ENCODE measurements around the gene FMNL2.

FMNL2 gene

DNA sequence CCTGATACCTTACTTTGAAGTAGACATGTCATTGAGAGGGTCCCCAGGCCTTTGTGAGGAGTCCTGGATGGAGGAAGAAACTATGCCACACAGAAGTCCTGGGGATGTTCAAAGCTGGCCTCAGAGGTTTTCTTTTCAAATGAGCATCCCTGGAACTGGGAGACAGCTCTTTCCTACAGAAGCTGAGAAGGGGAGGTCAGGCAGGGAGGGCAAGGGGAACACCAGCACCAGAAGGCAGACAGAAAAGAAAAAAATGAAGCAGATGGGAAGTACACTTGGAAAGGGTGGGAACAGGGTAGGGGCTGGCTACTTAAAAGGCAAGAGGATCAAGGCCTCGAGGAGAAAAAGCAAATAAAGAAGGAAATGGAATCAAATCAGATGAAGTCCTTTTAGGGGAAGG is 120.0 kb downstream of the FMNL2 start (continued):
- no peak for TF ChIP-seq ZNF311 (tag by site-specific recombination; IDR thresholded peaks at IDR 0.05; ENCODE audit: borderline replicate concordance)
- no peak for TF ChIP-seq ZNF121 (tag by site-specific recombination; IDR thresholded peaks at IDR 0.05)
- no peak for TF ChIP-seq SALL2 (tag by site-specific recombination; IDR thresholded peaks at IDR 0.05; ENCODE audit: borderline replicate concordance)
- no peak for TF ChIP-seq ZNF140 (tag by site-specific recombination; IDR thresholded peaks at IDR 0.05)
- TF ChIP-seq KLF16 (tag by site-specific recombination; IDR thresholded peaks at IDR 0.05) = no peak
- no peak for TF ChIP-seq RBAK (tag by site-specific recombination; IDR thresholded peaks at IDR 0.05)
- TF ChIP-seq ZBTB7A (tag by site-specific recombination; IDR thresholded peaks at IDR 0.05; ENCODE audit: low read depth) = no peak
- no peak for TF ChIP-seq ZNF223 (tag by site-specific recombination; IDR thresholded peaks at IDR 0.05)

DNA sequence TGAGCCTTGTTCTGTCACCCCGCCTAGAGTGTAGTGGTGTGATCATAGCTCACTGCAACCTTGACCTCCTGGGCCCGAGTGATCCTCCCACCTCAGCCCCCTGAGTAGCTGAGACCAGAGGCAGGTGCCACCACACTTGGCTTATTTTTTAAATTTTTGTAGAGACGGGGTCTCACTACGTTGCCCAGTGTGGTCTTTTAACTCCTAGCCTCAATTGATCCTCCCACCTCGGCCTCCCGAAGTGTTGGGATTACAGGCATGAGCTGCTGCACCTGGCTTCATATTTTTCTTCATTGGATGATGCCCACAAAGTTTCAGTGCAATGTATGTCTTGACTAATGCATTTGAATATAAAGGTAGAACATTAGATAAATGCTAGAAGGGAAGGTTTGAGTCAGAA is 120.8 kb downstream of the FMNL2 start:
- Histone ChIP-seq H3K27ac (ENCODE audit: extremely low read depth, low read depth, low read length) (no peak overlapping the region), H3K4me3 (ENCODE audit: low read depth, low read length) (no peak overlapping the region), H3K36me3 (ENCODE audit: control insufficient read depth in 2 of 2, insufficient read depth in 1 of 2, low read length in 2 of 2) (no peaks in the 10 kb centered on the region), H3K4me1 (ENCODE audit: control insufficient read depth, insufficient read depth, low read length) (no peaks in the 10 kb centered on the region), H3K9me3 (ENCODE audit: control insufficient read depth, insufficient read depth, low read depth, low read length) (no peaks in the 10 kb centered on the region)
- no peak for TF ChIP-seq ZFP37 (tag by site-specific recombination; IDR thresholded peaks at IDR 0.05)
- no peak for TF ChIP-seq OVOL3 (tag by site-specific recombination; IDR thresholded peaks at IDR 0.05)
- no peak for TF ChIP-seq SCRT2 (tag by site-specific recombination; IDR thresholded peaks at IDR 0.05)
- TF ChIP-seq ZNF202 (tag by site-specific recombination; IDR thresholded peaks at IDR 0.05; ENCODE audit: borderline replicate concordance) = no peak
- TF ChIP-seq ZNF324 (tag by site-specific recombination; IDR thresholded peaks at IDR 0.05) = no peak
- TF ChIP-seq ZNF132 (tag by site-specific recombination; IDR thresholded peaks at IDR 0.05; ENCODE audit: borderline replicate concordance) = no peak
- TF ChIP-seq ZFP69B (tag by site-specific recombination; IDR thresholded peaks at IDR 0.05) = no peak
- TF ChIP-seq ZNF394 (tag by site-specific recombination; IDR thresholded peaks at IDR 0.05; ENCODE audit: borderline replicate concordance) = no peak
- no peak for TF ChIP-seq ZNF843 (tag by site-specific recombination; IDR thresholded peaks at IDR 0.05)
- TF ChIP-seq ZSCAN23 (tag by site-specific recombination; IDR thresholded peaks at IDR 0.05) = no peak
- no peak for TF ChIP-seq MYNN (tag by site-specific recombination; IDR thresholded peaks at IDR 0.05; ENCODE audit: borderline replicate concordance)
- no peak for TF ChIP-seq HOXA7 (CRISPR knock-in tag; IDR thresholded peaks at IDR 0.05; ENCODE audit: borderline replicate concordance)
- TF ChIP-seq WT1 (tag by site-specific recombination; IDR thresholded peaks at IDR 0.05) = no peak
- TF ChIP-seq ZNF610 (tag by site-specific recombination; IDR thresholded peaks at IDR 0.05; ENCODE audit: borderline replicate concordance) = no peak
- TF ChIP-seq ZNF544 (tag by site-specific recombination; IDR thresholded peaks at IDR 0.05) = no peak
- no peak for TF ChIP-seq ZNF623 (tag by site-specific recombination; IDR thresholded peaks at IDR 0.05)
- no peak for TF ChIP-seq ZFP41 (tag by site-specific recombination; IDR thresholded peaks at IDR 0.05; ENCODE audit: borderline replicate concordance)
- no peak for TF ChIP-seq ZNF10 (tag by site-specific recombination; IDR thresholded peaks at IDR 0.05)
- ChIA-PET CTCF (interaction anchor here (0.6 to 1.1 kb wide), 2 partner anchors 17 to 31 kb away, joined by 3 to 4 read pairs; no protein-coding TSS in a partner anchor), POLR2A (no interaction called here)

DNA sequence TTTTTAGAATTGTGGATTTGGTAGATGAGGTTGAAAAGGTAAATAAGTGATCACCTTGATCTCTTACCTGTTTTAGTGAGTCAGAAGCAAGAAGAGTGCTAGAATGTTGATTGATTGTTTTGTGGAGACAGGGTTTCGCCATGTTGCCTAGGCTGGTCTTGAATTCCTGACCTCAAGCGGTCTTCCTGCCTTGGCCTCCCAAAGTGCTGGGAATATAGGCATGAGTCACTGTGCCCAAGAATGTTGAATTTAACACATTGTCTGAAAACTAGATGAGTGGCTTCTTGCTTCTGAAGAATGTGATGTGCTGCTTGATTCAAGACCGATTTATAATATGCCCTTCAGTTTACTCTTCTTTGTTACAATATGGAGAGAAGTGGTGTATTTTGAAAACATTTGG is 121.3 kb downstream of the FMNL2 start:
- no peaks in the 10 kb centered on the region for H3K9me3 ChIP-seq (ENCODE audit: control insufficient read depth, insufficient read depth, low read depth, low read length)
- H3K4me1 ChIP-seq (ENCODE audit: control insufficient read depth, insufficient read depth, low read length) = no peaks in the 10 kb centered on the region
- POLR2A ChIA-PET = interaction anchor here (0.7 kb wide), 1 partner anchor 53 kb away, joined by 5 read pairs; no protein-coding TSS in a partner anchor
- no peaks in the 10 kb centered on the region for H3K36me3 ChIP-seq (ENCODE audit: control insufficient read depth in 2 of 2, insufficient read depth in 1 of 2, low read length in 2 of 2)
- H3K4me3 ChIP-seq (ENCODE audit: low read depth, low read length) = no peak overlapping the region
- H3K27ac ChIP-seq (ENCODE audit: extremely low read depth, low read depth, low read length) = no peak overlapping the region
- CTCF ChIA-PET = interaction anchor here (1.1 kb wide), 1 partner anchor 31 kb away, joined by 3 read pairs; no protein-coding TSS in a partner anchor
- TF ChIP-seq ZNF404 (tag by site-specific recombination; IDR thresholded peaks at IDR 0.05) (no peak), ZNF416 (tag by site-specific recombination; IDR thresholded peaks at IDR 0.05) (no peak), ZNF302 (tag by site-specific recombination; IDR thresholded peaks at IDR 0.05; ENCODE audit: low read depth) (no peak), ZNF548 (tag by site-specific recombination; IDR thresholded peaks at IDR 0.05) (no peak)
- TF ChIP-seq, protein P1, sequence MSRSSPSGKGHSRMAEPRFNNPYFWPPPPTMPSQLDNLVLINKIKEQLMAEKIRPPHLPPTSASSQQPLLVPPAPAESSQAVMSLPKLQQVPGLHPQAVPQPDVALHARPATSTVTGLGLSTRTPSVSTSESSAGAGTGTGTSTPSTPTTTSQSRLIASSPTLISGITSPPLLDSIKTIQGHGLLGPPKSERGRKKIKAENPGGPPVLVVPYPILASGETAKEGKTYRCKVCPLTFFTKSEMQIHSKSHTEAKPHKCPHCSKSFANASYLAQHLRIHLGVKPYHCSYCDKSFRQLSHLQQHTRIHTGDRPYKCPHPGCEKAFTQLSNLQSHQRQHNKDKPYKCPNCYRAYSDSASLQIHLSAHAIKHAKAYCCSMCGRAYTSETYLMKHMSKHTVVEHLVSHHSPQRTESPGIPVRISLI (tag by site-specific recombination; IDR thresholded peaks at IDR 0.05) = no peak
- TF ChIP-seq, protein P2, sequence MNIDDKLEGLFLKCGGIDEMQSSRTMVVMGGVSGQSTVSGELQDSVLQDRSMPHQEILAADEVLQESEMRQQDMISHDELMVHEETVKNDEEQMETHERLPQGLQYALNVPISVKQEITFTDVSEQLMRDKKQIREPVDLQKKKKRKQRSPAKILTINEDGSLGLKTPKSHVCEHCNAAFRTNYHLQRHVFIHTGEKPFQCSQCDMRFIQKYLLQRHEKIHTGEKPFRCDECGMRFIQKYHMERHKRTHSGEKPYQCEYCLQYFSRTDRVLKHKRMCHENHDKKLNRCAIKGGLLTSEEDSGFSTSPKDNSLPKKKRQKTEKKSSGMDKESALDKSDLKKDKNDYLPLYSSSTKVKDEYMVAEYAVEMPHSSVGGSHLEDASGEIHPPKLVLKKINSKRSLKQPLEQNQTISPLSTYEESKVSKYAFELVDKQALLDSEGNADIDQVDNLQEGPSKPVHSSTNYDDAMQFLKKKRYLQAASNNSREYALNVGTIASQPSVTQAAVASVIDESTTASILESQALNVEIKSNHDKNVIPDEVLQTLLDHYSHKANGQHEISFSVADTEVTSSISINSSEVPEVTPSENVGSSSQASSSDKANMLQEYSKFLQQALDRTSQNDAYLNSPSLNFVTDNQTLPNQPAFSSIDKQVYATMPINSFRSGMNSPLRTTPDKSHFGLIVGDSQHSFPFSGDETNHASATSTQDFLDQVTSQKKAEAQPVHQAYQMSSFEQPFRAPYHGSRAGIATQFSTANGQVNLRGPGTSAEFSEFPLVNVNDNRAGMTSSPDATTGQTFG (tag by site-specific recombination; IDR thresholded peaks at IDR 0.05; ENCODE audit: borderline replicate concordance) = no peak
- TF ChIP-seq, protein P3, sequence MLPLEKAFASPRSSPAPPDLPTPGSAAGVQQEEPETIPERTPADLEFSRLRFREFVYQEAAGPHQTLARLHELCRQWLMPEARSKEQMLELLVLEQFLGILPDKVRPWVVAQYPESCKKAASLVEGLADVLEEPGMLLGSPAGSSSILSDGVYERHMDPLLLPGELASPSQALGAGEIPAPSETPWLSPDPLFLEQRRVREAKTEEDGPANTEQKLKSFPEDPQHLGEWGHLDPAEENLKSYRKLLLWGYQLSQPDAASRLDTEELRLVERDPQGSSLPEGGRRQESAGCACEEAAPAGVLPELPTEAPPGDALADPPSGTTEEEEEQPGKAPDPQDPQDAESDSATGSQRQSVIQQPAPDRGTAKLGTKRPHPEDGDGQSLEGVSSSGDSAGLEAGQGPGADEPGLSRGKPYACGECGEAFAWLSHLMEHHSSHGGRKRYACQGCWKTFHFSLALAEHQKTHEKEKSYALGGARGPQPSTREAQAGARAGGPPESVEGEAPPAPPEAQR (tag by site-specific recombination; IDR thresholded peaks at IDR 0.05) = no peak

Measured in HEK293 (cell line).